K562 (cell line): ENCODE data around the gene YPEL1. TPM values are rescaled to one million over a fixed set of nuclear protein-coding genes. Genes with fewer than 3 reads are reported as not detected.

ENCODE experiments used
- ATAC-seq: fragments of 200-7000 bp; cut with Tn5 transposase; 3 replicates; pipeline ENCODE4 v1.9.1; 2020; ENCODE audit warnings: moderate library complexity
- BruUV-seq: library from RNA; stranded (reverse); fragments of 400-500 nt; replicated peaks from 2 replicates; lab custom pipeline; 2021; lab: Mats Ljungman, UMichigan
- CTCF ChIA-PET: fragments of 300-600 bp; formaldehyde crosslinking; extraction: SDS; loops from one replicate; lab custom pipeline; 2021; ENCODE audit warnings: low intra/inter-chr PET ratio; lab: Yijun Ruan, JAX
- POLR2A ChIA-PET: fragments of 300-600, 350-650 bp; sonication (Branson Sonifier 250); formaldehyde crosslinking; extraction: SDS; loops from one replicate; lab custom pipeline; 2021; ENCODE audit warnings: antibody characterized with exemption, inconsistent platforms; lab: Yijun Ruan, JAX
- DNase-seq, 4 experiments: peaks; one replicate each; pipeline versions ENCODE4 v3.0.0 to v3.0.0-alpha.2; 2011 to 2018; ENCODE audit warnings: low spot score in 3 of 4, mixed read lengths in 3 of 4; ENCODE audit errors: extremely low read depth in 1 of 4
- FAIRE-seq: peaks from 2 replicates; lab custom pipeline; 2011; peaks lifted over from hg19 to GRCh38; lab: Jason Lieb, UNC
- H2AFZ ChIP-seq: 2 replicates; pipeline ENCODE4 v1.6.0; 2011; ENCODE audit warnings: low read depth, low read length, control low read depth, inconsistent platforms
- H3K27ac ChIP-seq: fragments of 200-600 bp; 3 replicates; pipeline ENCODE4 v1.8.0; 2011; ENCODE audit warnings: low read depth, mild to moderate bottlenecking, control low read depth, inconsistent platforms, low read length, moderate library complexity, mixed read lengths; ENCODE audit errors: extremely low read depth
- H3K27me3 ChIP-seq, 2 experiments: fragments of 300-600 bp in 1 of 2; 2 replicates in 1 of 2; 3 replicates in 1 of 2; pipeline versions ENCODE4 v1.6.0 to v1.8.0; 2011; ENCODE audit warnings: inconsistent platforms in 2 of 2, low read length in 2 of 2, mild to moderate bottlenecking in 1 of 2, mixed read lengths in 1 of 2, moderate library complexity in 1 of 2; ENCODE audit not compliant: control insufficient read depth in 2 of 2, insufficient read depth in 2 of 2
- H3K36me3 ChIP-seq: fragments of 300-600 bp; 3 replicates; pipeline ENCODE4 v1.8.0; 2011; ENCODE audit warnings: mild to moderate bottlenecking, low read length, inconsistent platforms; ENCODE audit not compliant: control insufficient read depth, insufficient read depth
- H3K4me1 ChIP-seq, 2 experiments: fragments of 200-600 bp in 1 of 2; replicated peaks in 1 of 2; 2 replicates in 1 of 2; 3 replicates in 1 of 2; pipeline versions ENCODE4 v1.5.1 to v1.8.0; 2011; ENCODE audit warnings: inconsistent platforms in 2 of 2, low read length in 2 of 2, mild to moderate bottlenecking in 1 of 2, mixed read lengths in 1 of 2, moderate library complexity in 1 of 2; ENCODE audit not compliant: control insufficient read depth in 2 of 2, insufficient read depth in 2 of 2
- H3K4me2 ChIP-seq: 2 replicates; pipeline ENCODE4 v1.6.1; 2011; ENCODE audit warnings: low read length, control low read depth, inconsistent platforms, mixed read lengths; ENCODE audit not compliant: insufficient read depth
- H3K4me3 ChIP-seq: fragments of 200-600 bp; sonication (generic), shearing (Covaris generic); 2 replicates; pipeline ENCODE4 v1.5.1; 2016; ENCODE audit warnings: control low read depth, inconsistent platforms
- H3K79me2 ChIP-seq: fragments of 200-600 bp; 3 replicates; pipeline ENCODE4 v1.8.0; 2011; ENCODE audit warnings: low read length, inconsistent platforms; ENCODE audit not compliant: control insufficient read depth, insufficient read depth
- H3K9ac ChIP-seq, 2 experiments: 2 replicates each; pipeline versions ENCODE4 v1.6.0 to v1.6.1; 2011; ENCODE audit warnings: low read depth in 2 of 2, low read length in 2 of 2, control low read depth in 1 of 2, inconsistent platforms in 1 of 2, mild to moderate bottlenecking in 1 of 2, mixed read lengths in 1 of 2; ENCODE audit not compliant: insufficient read depth in 1 of 2
- H3K9me1 ChIP-seq: one replicate; pipeline ENCODE4 v1.6.0; 2011; ENCODE audit warnings: inconsistent platforms, mild to moderate bottlenecking, low read length, moderate library complexity; ENCODE audit not compliant: control insufficient read depth, insufficient read depth
- H3K9me3 ChIP-seq: replicated peaks from 2 replicates; pipeline ENCODE4 v1.5.1; 2011; ENCODE audit warnings: low read depth, low read length, inconsistent platforms; ENCODE audit not compliant: control insufficient read depth, insufficient read depth
- H4K20me1 ChIP-seq: replicated peaks from 2 replicates; pipeline ENCODE4 v1.6.1; 2011; ENCODE audit warnings: low read length, inconsistent platforms, mixed read lengths; ENCODE audit not compliant: control insufficient read depth, insufficient read depth
- ARID3B ChIP-seq: fragments of 250-450 bp; sonication (Bioruptor Pico); IDR thresholded peaks from 2 replicates; pipeline ENCODE4 v1.4.0; 2020; ENCODE audit warnings: borderline replicate concordance
- ASH1L ChIP-seq: fragments of 450-650 bp; IDR thresholded peaks from 2 replicates; pipeline ENCODE4 v1.6.1; 2018; ENCODE audit warnings: borderline replicate concordance, mild to moderate bottlenecking, low read depth; ENCODE audit not compliant: partially characterized antibody
- E2F8 ChIP-seq: fragments of 450-650 bp; IDR thresholded peaks from 2 replicates; pipeline ENCODE4 v1.7.1; 2018; ENCODE audit warnings: mild to moderate bottlenecking, low read depth; ENCODE audit not compliant: partially characterized antibody
- GATA2 ChIP-seq: sonication (generic); formaldehyde crosslinking; IDR thresholded peaks from 2 replicates; pipeline ENCODE4 v1.4.0; 2020; ENCODE audit warnings: mild to moderate bottlenecking, missing genetic modification reagents
- GTF2E2 ChIP-seq: fragments of 200-800 bp; sonication (Bioruptor generic); IDR thresholded peaks from 2 replicates; pipeline ENCODE4 v1.6.1; 2016; ENCODE audit warnings: missing genetic modification characterization, missing compliant biosample characterization
- MCM5 ChIP-seq: fragments of 450-650 bp; IDR thresholded peaks from 2 replicates; pipeline ENCODE4 v1.6.1; 2016; ENCODE audit warnings: low read depth
- MYNN ChIP-seq, 2 experiments: sonication (generic); formaldehyde crosslinking in 1 of 2; IDR thresholded peaks; 2 replicates each; pipeline versions ENCODE4 v1.5.0 to v1.6.1; 2016 to 2020; ENCODE audit warnings: antibody characterized with exemption in 1 of 2, missing genetic modification reagents in 1 of 2
- NR2C1 ChIP-seq, 2 experiments: fragments of 450-650 bp; IDR thresholded peaks; 2 replicates each; pipeline ENCODE4 v1.6.1; 2017; ENCODE audit warnings: mild to moderate bottlenecking in 2 of 2, antibody characterized with exemption in 1 of 2, inconsistent platforms in 1 of 2, missing compliant biosample characterization in 1 of 2, missing genetic modification characterization in 1 of 2
- PCBP2 ChIP-seq: fragments of 200-400 bp; formaldehyde crosslinking; IDR thresholded peaks from 2 replicates; pipeline ENCODE4 v1.6.1; 2018; ENCODE audit warnings: low read length, low read depth, mild to moderate bottlenecking, moderate library complexity; ENCODE audit not compliant: poor library complexity, severe bottlenecking
- POLR2AphosphoS5 ChIP-seq: IDR thresholded peaks from 2 replicates; pipeline ENCODE4 v1.6.1; 2011; ENCODE audit warnings: mild to moderate bottlenecking, low read depth, low read length, moderate library complexity; ENCODE audit not compliant: control insufficient read depth, insufficient read depth
- PTBP1 ChIP-seq: fragments of 200-400 bp; formaldehyde crosslinking; IDR thresholded peaks from 2 replicates; pipeline ENCODE4 v1.6.1; 2017; ENCODE audit warnings: low read depth, low read length
- RB1 ChIP-seq: fragments of 450-650 bp; IDR thresholded peaks from 2 replicates; pipeline ENCODE4 v1.6.1; 2017; ENCODE audit warnings: low read depth, mild to moderate bottlenecking
- TAF15 ChIP-seq: fragments of 200-400 bp; formaldehyde crosslinking; IDR thresholded peaks from 2 replicates; pipeline ENCODE4 v1.6.1; 2017; ENCODE audit warnings: mild to moderate bottlenecking, low read depth, low read length, moderate library complexity
- USF1 ChIP-seq: sonication (generic); formaldehyde crosslinking; IDR thresholded peaks from 2 replicates; pipeline ENCODE4 v1.9.0; 2022; ENCODE audit warnings: mild to moderate bottlenecking, missing genetic modification reagents
- ZC3H4 ChIP-seq: sonication (generic); formaldehyde crosslinking; IDR thresholded peaks from 2 replicates; pipeline ENCODE4 v1.9.0; 2021; ENCODE audit warnings: missing genetic modification reagents, borderline replicate concordance
- ZNF133 ChIP-seq: fragments of 250-450 bp; sonication (Bioruptor Pico); IDR thresholded peaks from 2 replicates; pipeline ENCODE4 v1.4.0; 2020; ENCODE audit warnings: mild to moderate bottlenecking
- ZNF695 ChIP-seq: fragments of 450-650 bp; formaldehyde crosslinking; IDR thresholded peaks from 2 replicates; pipeline ENCODE4 v1.4.0; 2020; ENCODE audit warnings: mild to moderate bottlenecking, moderate library complexity
- WGBS: fragments of 100-300 bp; shearing (Covaris generic); methylation state at CpG from one replicate; pipeline ENCODE4 v1.1.6; 2016; ENCODE audit warnings: low coverage, mixed read lengths; ENCODE audit not compliant: insufficient coverage; ENCODE audit errors: missing lambda C conversion rate; 5-methylcytosine and 5-hydroxymethylcytosine counted together
- in situ Hi-C: fragments of 300-500 bp; cut with MboI; formaldehyde crosslinking; loops from 4 replicates; pipeline ENCODE4 v1.15.0; 2018; ENCODE audit warnings: inconsistent platforms, mixed read lengths
- intact Hi-C: fragments of 100-400 bp; cut with micrococcal nuclease; formaldehyde crosslinking; loops from 2 replicates; pipeline ENCODE4 v1.14.2; 2022
- polyA plus RNA-seq, 8 experiments: library from polyadenylated mRNA; depleted of rRNA in 4 of 8; stranded (reverse) in 5 of 8; unstranded in 3 of 8; fragments of >200 nt; fragmentation: Nextera tagmentation in 2 of 8; fragmentation: Illumina TruSeq in 1 of 8; extraction: Ambion mirVana in 2 of 8; extraction: Trizol in 1 of 8; gene quantifications; 2 replicates each; pipeline versions ENCODE4 v1.2.1 to v1.2.3, GENCODE V29; 2011 to 2014; ENCODE audit warnings: inconsistent platforms in 1 of 8, missing spikeins in 1 of 8
- total RNA-seq, 7 experiments: library from RNA; depleted of rRNA in 6 of 7; stranded (reverse); fragments of >200 nt in 6 of 7; fragmentation: Illumina TruSeq in 2 of 7; extraction: Trizol in 2 of 7; gene quantifications; 2 replicates each; pipeline versions ENCODE4 v1.2.1 to v1.2.3, GENCODE V29; 2011 to 2021; ENCODE audit warnings: low replicate concordance in 1 of 7

The YPEL1 gene
- total and polyA plus RNA-seq, 9 of the 15 experiments (the other 6 are each of a cell fraction or from before 2014, with no cell fraction given), result 0.07 to 2.2 (median 0.46) TPM

DNA sequence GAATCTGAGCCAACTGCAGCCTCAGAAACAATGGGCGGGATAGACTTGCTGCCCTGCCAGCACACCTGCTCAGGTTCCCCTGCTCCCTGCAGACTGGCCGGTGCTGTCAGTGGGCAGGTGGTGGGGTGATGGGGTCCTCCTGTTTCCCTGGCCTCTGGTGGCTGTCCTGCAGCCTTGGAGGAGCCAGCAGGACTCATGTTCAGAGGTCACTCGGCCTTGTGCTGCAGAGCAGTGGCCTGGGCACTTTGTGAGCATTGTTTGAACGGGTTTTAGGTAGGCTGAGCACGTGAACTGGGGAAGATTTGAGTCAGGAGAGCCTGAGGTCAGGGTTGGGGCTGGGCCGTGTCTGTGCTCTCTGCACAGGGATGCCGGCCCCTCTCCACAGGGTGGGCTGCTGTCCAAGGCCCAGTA, 52.2 kb downstream of the YPEL1 start:
- H3K27me3 ChIP-seq, result no peaks in the 10 kb centered on the region
- intact Hi-C loops (no loop called here), in situ Hi-C loops (no loop called here)
- FAIRE-seq (no peak), ATAC-seq (no peak), DNase-seq (peak in 1 of 4 experiments; percentile 57)
- H3K9me3 ChIP-seq, result no peaks in the 10 kb centered on the region
- POLR2A ChIA-PET, result interaction anchor here (0.7 to 8.6 kb wide), 11 partner anchors 7 to 107 kb away, joined by 3 to 111 read pairs (median 17); partner anchors contain the start of gene PPIL2
- WGBS, result 88% methylated on average over 7 of the region's 7 CpGs
- CTCF ChIA-PET, result interaction anchor here (0.5 kb wide), 1 partner anchor 8 kb away, joined by 4 read pairs; no protein-coding TSS in a partner anchor
- no peak overlapping the region for H3K4me2 ChIP-seq
- H3K79me2 ChIP-seq, result no peaks in the 10 kb centered on the region
- no TSS peak for BruUV-seq
- peaks cover 5 to 49% of the 10 kb centered on the region in 2 experiments; a peak in 3 of 5 replicates for H3K4me1 ChIP-seq
- H4K20me1 ChIP-seq, result peaks cover 23% of the 10 kb centered on the region
- H2AFZ ChIP-seq, result no peak overlapping the region
- peaks cover 84% of the 10 kb centered on the region; the same call in 2 of the 3 replicates for H3K36me3 ChIP-seq
- no peak overlapping the region for H3K27ac ChIP-seq
- H3K9me1 ChIP-seq, result peaks cover 11% of the 10 kb centered on the region
- no peak overlapping the region for H3K4me3 ChIP-seq
- peak overlapping the region in 1 of 2 experiments; percentile 54; a peak in 2 of 4 replicates for H3K9ac ChIP-seq
- TF ChIP-seq ZC3H4 (CRISPR knock-in tag), result no peak
- TF ChIP-seq ASH1L, result no peak
- TF ChIP-seq PCBP2, result no peak
- TF ChIP-seq E2F8, result no peak
- 0 out of 2 replicates have a peak, but pooled peaks have one; percentile 14 for TF ChIP-seq GATA2 (CRISPR knock-in tag)
- TF ChIP-seq USF1 (CRISPR knock-in tag), result peak; percentile 15; the same call in 1 of the 2 replicates
- TF ChIP-seq TAF15, result 0 out of 2 replicates have a peak, but pooled peaks have one; percentile 78
- no peak for TF ChIP-seq GTF2E2
- 0 out of 2 replicates have a peak, but pooled peaks have one; percentile 64 for TF ChIP-seq ZNF133 (CRISPR knock-in tag)
- TF ChIP-seq MCM5, result no peak
- TF ChIP-seq PTBP1, result 0 out of 2 replicates have a peak, but pooled peaks have one; percentile 21
- 0 out of 2 replicates have a peak, but pooled peaks have one; percentile 8 for TF ChIP-seq POLR2AphosphoS5
- no peak for TF ChIP-seq RB1
- TF ChIP-seq ARID3B, result peak; percentile 81; the same call in 1 of the 2 replicates
- TF ChIP-seq MYNN (IDR thresholded peaks at IDR 0.05), result no peak
- peak; percentile 42; the same call in 1 of the 2 replicates for TF ChIP-seq MYNN (CRISPR knock-in tag; IDR thresholded peaks at IDR 0.05)
- TF ChIP-seq ZNF695, result 0 out of 2 replicates have a peak, but pooled peaks have one; percentile 47
- no peak for TF ChIP-seq NR2C1 (IDR thresholded peaks at IDR 0.05)
- TF ChIP-seq NR2C1 (tag; IDR thresholded peaks at IDR 0.05), result no peak
